OCI-LY1 (cell line): ENCODE data around the gene ZNF804A.

ENCODE experiments used
- H2AFZ ChIP-seq: fragments of 200-600 bp; sonication (generic), shearing (Covaris generic); 2 replicates; pipeline ENCODE4 v1.6.0; 2014; ENCODE audit warnings: antibody characterized with exemption, mild to moderate bottlenecking, low read length
- H3F3A ChIP-seq: fragments of 200-600 bp; sonication (generic), shearing (Covaris generic); 2 replicates; pipeline ENCODE4 v1.6.0; 2014; ENCODE audit warnings: mild to moderate bottlenecking, antibody characterized with exemption, low read length, moderate library complexity; ENCODE audit not compliant: insufficient read depth
- H3K27ac ChIP-seq: fragments of 200-600 bp; sonication (generic); 2 replicates; pipeline ENCODE4 v1.5.1; 2014; ENCODE audit warnings: low read length, mixed run types, mild to moderate bottlenecking, low read depth; ENCODE audit not compliant: poor library complexity, severe bottlenecking
- H3K27me3 ChIP-seq: fragments of 200-600 bp; sonication (generic); 2 replicates; pipeline ENCODE4 v1.6.0; 2014; ENCODE audit warnings: antibody characterized with exemption, mild to moderate bottlenecking, low read length, moderate library complexity; ENCODE audit not compliant: insufficient read depth
- H3K36me3 ChIP-seq: fragments of 200-600 bp; sonication (generic); 2 replicates; pipeline ENCODE4 v1.6.1; 2014; ENCODE audit warnings: mild to moderate bottlenecking, antibody characterized with exemption, low read length, moderate library complexity, mixed read lengths; ENCODE audit not compliant: insufficient read depth
- H3K4me1 ChIP-seq: fragments of 200-600 bp; sonication (generic); 2 replicates; pipeline ENCODE4 v1.5.1; 2014; ENCODE audit warnings: mild to moderate bottlenecking, low read length, moderate library complexity; ENCODE audit not compliant: insufficient read depth, severe bottlenecking
- H3K4me2 ChIP-seq: fragments of 200-600 bp; sonication (generic), shearing (Covaris generic); 2 replicates; pipeline ENCODE4 v1.6.1; 2014; ENCODE audit warnings: low read length
- H3K4me3 ChIP-seq: fragments of 200-600 bp; sonication (generic); 2 replicates; pipeline ENCODE4 v1.5.1; 2014; ENCODE audit warnings: low read length, low read depth, mild to moderate bottlenecking, mixed read lengths; ENCODE audit not compliant: poor library complexity, severe bottlenecking
- H3K79me2 ChIP-seq: fragments of 200-600 bp; shearing (Covaris generic); 2 replicates; pipeline ENCODE4 v1.6.1; 2016; ENCODE audit warnings: mixed run types, low read length, mixed read lengths; ENCODE audit not compliant: insufficient read depth
- H3K9ac ChIP-seq: fragments of 200-600 bp; sonication (generic), shearing (Covaris generic); 2 replicates; pipeline ENCODE4 v1.6.1; 2014; ENCODE audit warnings: mild to moderate bottlenecking, low read length, mixed read lengths
- H3K9me2 ChIP-seq: fragments of 200-600 bp; sonication (generic), shearing (Covaris generic); 2 replicates; pipeline ENCODE4 v1.6.1; 2014; ENCODE audit warnings: low read depth, mild to moderate bottlenecking, low read length, mixed read lengths
- H3K9me3 ChIP-seq: fragments of 200-600 bp; shearing (Covaris generic); 2 replicates; pipeline ENCODE4 v1.6.1; 2014; ENCODE audit warnings: low read length, mixed read lengths
- H4K20me1 ChIP-seq: fragments of 200-600 bp; sonication (generic), shearing (Covaris generic); 2 replicates; pipeline ENCODE4 v1.6.0; 2016; ENCODE audit warnings: mild to moderate bottlenecking, low read length; ENCODE audit not compliant: insufficient read depth
- CTCF ChIP-seq: fragments of 200-600 bp; sonication (generic), shearing (Covaris generic); IDR thresholded peaks from 2 replicates; pipeline ENCODE4 v1.5.1; 2017; ENCODE audit warnings: mild to moderate bottlenecking, antibody characterized with exemption, low read length, moderate library complexity, mixed read lengths
- EZH2 ChIP-seq: fragments of 200-600 bp; sonication (generic), shearing (Covaris generic); IDR thresholded peaks from 2 replicates; pipeline ENCODE4 v1.8.0; 2017; ENCODE audit warnings: borderline replicate concordance, mixed run types, mild to moderate bottlenecking, antibody characterized with exemption, low read length, moderate library complexity, mixed read lengths

The ZNF804A gene

GRCh38 chr2:184735611-184736010, 137.3 kb downstream of the ZNF804A start:
- H3K36me3 ChIP-seq, result peaks cover 57% of the 10 kb centered on the region
- no peaks in the 10 kb centered on the region for H3F3A ChIP-seq

GRCh38 chr2:184743096-184743495, 144.8 kb downstream of the ZNF804A start:
- peaks cover 6% of the 10 kb centered on the region; the same call in 1 of the 2 replicates for H3K9me3 ChIP-seq
- peaks cover 66% of the 10 kb centered on the region for H3K36me3 ChIP-seq
- H3K27ac ChIP-seq, result no peak overlapping the region
- no peak overlapping the region for H3K4me2 ChIP-seq
- no peaks in the 10 kb centered on the region for H3K27me3 ChIP-seq
- no peak overlapping the region for H3K4me3 ChIP-seq
- H3F3A ChIP-seq, result no peaks in the 10 kb centered on the region
- no peaks in the 10 kb centered on the region for H3K4me1 ChIP-seq
- no peak overlapping the region for H3K9ac ChIP-seq
- H2AFZ ChIP-seq, result no peak overlapping the region
- TF ChIP-seq EZH2 (no peak), CTCF (no peak)
- no peaks in the 10 kb centered on the region for H3K9me2 ChIP-seq
- H3K79me2 ChIP-seq, result peaks cover 80% of the 10 kb centered on the region
- no peaks in the 10 kb centered on the region for H4K20me1 ChIP-seq

More at GRCh38 chr2:184735611-184736010, 137.3 kb downstream of the ZNF804A start:
- H4K20me1 ChIP-seq, result no peaks in the 10 kb centered on the region
- peaks cover 8% of the 10 kb centered on the region for H3K9me3 ChIP-seq
- H3K27ac ChIP-seq, result no peak overlapping the region
- H3K9me2 ChIP-seq, result no peaks in the 10 kb centered on the region
- no peak overlapping the region for H3K4me2 ChIP-seq
- peaks cover 79% of the 10 kb centered on the region for H3K79me2 ChIP-seq
- H2AFZ ChIP-seq, result no peak overlapping the region
- H3K9ac ChIP-seq, result no peak overlapping the region
- H3K27me3 ChIP-seq, result no peaks in the 10 kb centered on the region
- peaks cover 8% of the 10 kb centered on the region for H3K4me1 ChIP-seq
- H3K4me3 ChIP-seq, result no peak overlapping the region
- TF ChIP-seq EZH2 (no peak), CTCF (no peak)

DNA sequence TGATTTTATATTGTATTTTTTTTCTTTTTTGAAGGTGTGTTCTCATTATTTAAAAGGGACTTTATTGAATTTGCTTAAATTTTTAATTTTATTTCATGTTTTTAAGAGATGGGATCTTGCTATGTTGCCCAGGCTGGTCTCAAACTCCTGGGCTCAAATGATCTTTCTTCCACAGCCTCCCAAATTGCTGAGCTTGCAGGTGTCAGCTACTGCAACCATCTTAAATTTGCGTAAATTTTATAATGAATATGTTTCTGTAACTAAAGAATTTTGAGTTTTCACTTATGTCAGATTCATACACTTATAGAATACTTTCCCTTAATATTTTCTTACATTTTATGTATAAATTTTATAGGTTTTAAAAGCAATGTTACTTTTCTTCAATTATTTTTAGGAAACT, 157.8 kb downstream of the ZNF804A start:
- H3K9ac ChIP-seq, result no peak overlapping the region
- no peaks in the 10 kb centered on the region for H3F3A ChIP-seq
- H3K4me2 ChIP-seq, result no peak overlapping the region
- no peaks in the 10 kb centered on the region for H3K27me3 ChIP-seq
- no peaks in the 10 kb centered on the region for H3K9me2 ChIP-seq
- H3K27ac ChIP-seq, result no peak overlapping the region
- H3K4me1 ChIP-seq, result no peaks in the 10 kb centered on the region
- no peaks in the 10 kb centered on the region for H4K20me1 ChIP-seq
- no peak overlapping the region for H3K4me3 ChIP-seq
- no peaks in the 10 kb centered on the region; the same call in 1 of the 2 replicates for H3K9me3 ChIP-seq
- peaks cover 39% of the 10 kb centered on the region for H3K36me3 ChIP-seq
- TF ChIP-seq EZH2 (no peak), CTCF (no peak)
- H3K79me2 ChIP-seq, result peaks cover 77% of the 10 kb centered on the region
- H2AFZ ChIP-seq, result no peak overlapping the region
